SK-N-SH treated with all-trans-retinoic acid at 6 μM for 48 hours (cell line): ENCODE results near the gene CFAP52.

Source experiments
- ATAC-seq: fragments of 200-7000 bp; cut with Tn5 transposase; 3 replicates; pipeline ENCODE4 v1.9.1; 2020; ENCODE audit warnings: mild to moderate bottlenecking, moderate library complexity
- ARNTL ChIP-seq: fragments of 450-650 bp; formaldehyde crosslinking; IDR thresholded peaks from 2 replicates; pipeline ENCODE4 v1.5.0; 2020; ENCODE audit warnings: low read depth, mild to moderate bottlenecking, moderate library complexity, borderline replicate concordance
- BACH2 ChIP-seq: fragments of 250-450 bp; sonication (Bioruptor Pico); IDR thresholded peaks from 2 replicates; pipeline ENCODE4 v1.9.0; 2021; ENCODE audit warnings: mild to moderate bottlenecking, borderline replicate concordance
- CREB5 ChIP-seq: fragments of 250-450 bp; sonication (Bioruptor Pico); IDR thresholded peaks from 2 replicates; pipeline ENCODE4 v1.5.1; 2020; ENCODE audit warnings: low read depth, mild to moderate bottlenecking, moderate library complexity
- CSDC2 ChIP-seq: fragments of 250-450 bp; sonication (Bioruptor Pico); IDR thresholded peaks from 2 replicates; pipeline ENCODE4 v1.5.0; 2020; ENCODE audit warnings: mild to moderate bottlenecking, moderate library complexity
- ESRRG ChIP-seq: fragments of 250-450 bp; sonication (Bioruptor Pico); IDR thresholded peaks from 2 replicates; pipeline ENCODE4 v1.6.1; 2021; ENCODE audit warnings: mild to moderate bottlenecking
- ISL1 ChIP-seq: fragments of 250-450 bp; sonication (Bioruptor Pico); IDR thresholded peaks from 2 replicates; pipeline ENCODE4 v2.1.2; 2022; ENCODE audit warnings: mild to moderate bottlenecking, moderate library complexity
- OSR1 ChIP-seq: fragments of 250-450 bp; sonication (Bioruptor Pico); IDR thresholded peaks from 2 replicates; pipeline ENCODE4 v1.8.0; 2022; ENCODE audit warnings: moderate library complexity, mild to moderate bottlenecking, inconsistent platforms
- PATZ1 ChIP-seq: fragments of 250-450 bp; sonication (Bioruptor Pico); IDR thresholded peaks from 2 replicates; pipeline ENCODE4 v1.8.0; 2020; ENCODE audit warnings: mild to moderate bottlenecking, moderate library complexity, borderline replicate concordance
- POU6F1 ChIP-seq: fragments of 250-450 bp; sonication (Bioruptor Pico); IDR thresholded peaks from 2 replicates; pipeline ENCODE4 v1.8.0; 2021; ENCODE audit warnings: low read depth, mild to moderate bottlenecking, moderate library complexity, borderline replicate concordance
- PPARA ChIP-seq: fragments of 250-450 bp; sonication (Bioruptor Pico); IDR thresholded peaks from 2 replicates; pipeline ENCODE4 v1.5.0; 2020; ENCODE audit warnings: mild to moderate bottlenecking, borderline replicate concordance
- RARB ChIP-seq: fragments of 250-450 bp; sonication (Bioruptor Pico); IDR thresholded peaks from 2 replicates; pipeline ENCODE4 v1.8.0; 2021; ENCODE audit warnings: mild to moderate bottlenecking, moderate library complexity
- SNAI2 ChIP-seq: fragments of 250-450 bp; sonication (Bioruptor Pico); IDR thresholded peaks from 2 replicates; pipeline ENCODE4 v1.5.0; 2020; ENCODE audit warnings: mild to moderate bottlenecking, moderate library complexity
- TCF4 ChIP-seq: fragments of 250-450 bp; sonication (Bioruptor Pico); IDR thresholded peaks from 2 replicates; pipeline ENCODE4 v1.8.0; 2021; ENCODE audit warnings: mild to moderate bottlenecking, moderate library complexity, borderline replicate concordance
- TOX ChIP-seq: fragments of 250-450 bp; sonication (Bioruptor Pico); IDR thresholded peaks from 2 replicates; pipeline ENCODE4 v1.8.0; 2021; ENCODE audit warnings: mild to moderate bottlenecking, moderate library complexity, borderline replicate concordance
- TSHZ2 ChIP-seq: fragments of 250-450 bp; sonication (Bioruptor Pico); IDR thresholded peaks from 2 replicates; pipeline ENCODE4 v1.5.0; 2020; ENCODE audit warnings: mild to moderate bottlenecking, moderate library complexity
- ZC3H10 ChIP-seq: fragments of 250-450 bp; sonication (Bioruptor Pico); IDR thresholded peaks from 2 replicates; pipeline ENCODE4 v1.5.1; 2021; ENCODE audit warnings: mild to moderate bottlenecking, moderate library complexity
- ZFP3 ChIP-seq: fragments of 250-450 bp; sonication (Bioruptor Pico); IDR thresholded peaks from 2 replicates; pipeline ENCODE4 v1.5.0; 2020; ENCODE audit warnings: mild to moderate bottlenecking, moderate library complexity
- ZFP30 ChIP-seq: fragments of 450-650 bp; formaldehyde crosslinking; IDR thresholded peaks from 2 replicates; pipeline ENCODE4 v1.5.0; 2022; ENCODE audit warnings: mild to moderate bottlenecking, moderate library complexity
- ZNF565 ChIP-seq: fragments of 450-650 bp; formaldehyde crosslinking; conservative IDR thresholded peaks from 2 replicates; pipeline ENCODE4 v1.5.0; 2020; ENCODE audit warnings: low read depth, mild to moderate bottlenecking, moderate library complexity
- ZNF70 ChIP-seq: fragments of 450-650 bp; formaldehyde crosslinking; IDR thresholded peaks from 2 replicates; pipeline ENCODE4 v1.5.0; 2020; ENCODE audit warnings: mild to moderate bottlenecking, moderate library complexity
- ZNF8 ChIP-seq: fragments of 450-650 bp; formaldehyde crosslinking; IDR thresholded peaks from 2 replicates; pipeline ENCODE4 v1.5.0; 2020; ENCODE audit warnings: mild to moderate bottlenecking, moderate library complexity

CFAP52 gene

GRCh38 chr17:9544221-9544620 lies 32.2 kb upstream of the CFAP52 start (continued):
- TF ChIP-seq SNAI2 (CRISPR knock-in tag) (no peak), CREB5 (CRISPR knock-in tag) (no peak), RARB (no peak), TCF4 (no peak), ZNF565 (CRISPR knock-in tag) (no peak), ESRRG (no peak)

- no peak for ATAC-seq
- TF ChIP-seq OSR1 (no peak), ZFP30 (CRISPR knock-in tag) (no peak), BACH2 (CRISPR knock-in tag) (no peak), ZNF565 (CRISPR knock-in tag) (no peak), PPARA (CRISPR knock-in tag) (no peak), ZFP3 (CRISPR knock-in tag) (no peak)
- TF ChIP-seq, all 23 proteins: peak for 0
Observed at GRCh38 chr17:9549215-9549614, 27.2 kb upstream of the CFAP52 start.

GRCh38 chr17:9553181-9553580 lies 23.3 kb upstream of the CFAP52 start:
- no peak for TF ChIP-seq ARNTL (CRISPR knock-in tag)
- TF ChIP-seq OSR1, result no peak
- no peak for TF ChIP-seq ISL1 (CRISPR knock-in tag)
- no peak for TF ChIP-seq SNAI2 (CRISPR knock-in tag)
- TF ChIP-seq ZNF70 (CRISPR knock-in tag), result no peak
- TF ChIP-seq TCF4, result no peak
- no peak for TF ChIP-seq CREB5 (CRISPR knock-in tag)
- no peak for TF ChIP-seq CSDC2 (CRISPR knock-in tag)
- TF ChIP-seq TOX, result no peak
- TF ChIP-seq BACH2 (CRISPR knock-in tag), result no peak
- no peak for TF ChIP-seq ZFP30 (CRISPR knock-in tag)
- no peak for TF ChIP-seq RARB
- no peak for TF ChIP-seq ZFP3 (CRISPR knock-in tag)
- TF ChIP-seq PATZ1, result no peak
- TF ChIP-seq POU6F1 (CRISPR knock-in tag), result no peak
- no peak for TF ChIP-seq ESRRG
- TF ChIP-seq ZC3H10 (CRISPR knock-in tag), result no peak
- ATAC-seq, result no peak

- no peak for ATAC-seq
- TF ChIP-seq POU6F1 (CRISPR knock-in tag) (no peak), TSHZ2 (no peak), ZNF565 (CRISPR knock-in tag) (no peak), CREB5 (CRISPR knock-in tag) (no peak), TOX (no peak), RARB (no peak), BACH2 (CRISPR knock-in tag) (no peak), PATZ1 (no peak), OSR1 (no peak), ISL1 (CRISPR knock-in tag) (no peak), ZC3H10 (CRISPR knock-in tag) (no peak), ZNF8 (CRISPR knock-in tag) (no peak), TCF4 (no peak)
Observed at GRCh38 chr17:9553596-9553995, 22.8 kb upstream of the CFAP52 start.
